Prostate gland (tissue), 2 donors: ENCODE results near the gene TMEM255A.

Experiments used
- CTCF ChIP-seq, 4 experiments: fragments of 200-600 bp in 2 of 4; fragments of 450-650 bp in 2 of 4; sonication (generic) in 2 of 4; IDR thresholded peaks; 1 replicate in 3 of 4; 2 replicates in 1 of 4; pipeline ENCODE4 v1.5.1; 2016 to 2019; ENCODE audit warnings: antibody characterized with exemption in 4 of 4, mild to moderate bottlenecking in 2 of 4, moderate library complexity in 2 of 4
- POLR2A ChIP-seq: fragments of 450-650 bp; IDR thresholded peaks from one replicate; pipeline ENCODE4 v1.6.1; 2016; ENCODE audit warnings: antibody characterized with exemption, mild to moderate bottlenecking
- POLR2AphosphoS5 ChIP-seq: sonication (generic); formaldehyde crosslinking; IDR thresholded peaks from one replicate; pipeline ENCODE4 v1.6.1; 2017; ENCODE audit warnings: antibody characterized with exemption

GRCh38 chrX:120301497-120301896 lies 9.8 kb downstream of the TMEM255A start:
- no peak for TF ChIP-seq POLR2AphosphoS5
- TF ChIP-seq CTCF (IDR thresholded peaks at IDR 0.05), result no peak
- TF ChIP-seq POLR2A, result no peak
